ENCODE measurements around the gene MEGF6.

MEGF6 gene

DNA sequence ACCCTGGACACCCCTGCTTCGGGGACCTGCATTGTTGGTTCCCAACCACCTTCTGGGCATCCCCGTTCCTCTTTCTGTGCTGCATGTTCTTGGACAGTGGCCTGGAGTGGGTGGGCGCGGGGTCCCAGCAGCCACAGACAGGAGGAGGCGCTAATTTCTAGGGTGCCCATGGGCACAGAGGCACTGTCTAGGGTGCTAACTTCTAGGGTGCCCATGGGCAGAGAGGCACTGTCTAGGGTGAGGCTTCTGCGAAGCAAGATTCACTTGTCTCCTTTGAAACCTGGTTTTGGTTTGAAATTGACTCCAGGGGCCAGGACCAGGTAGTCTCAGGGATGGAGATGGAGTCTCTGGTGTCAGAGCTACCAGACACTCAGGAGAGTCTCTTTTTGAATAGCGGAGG is 815 bp upstream of the MEGF6 start:
- H3K27ac Mint-ChIP-seq = no peak overlapping the region
- H3K36me3 Mint-ChIP-seq (ENCODE audit: low read depth) = no peaks in the 10 kb centered on the region
- H3K27me3 Mint-ChIP-seq (ENCODE audit: low read depth) = peaks cover 28% of the 10 kb centered on the region
- H3K9me3 Mint-ChIP-seq = no peaks in the 10 kb centered on the region
- H3K4me1 Mint-ChIP-seq (ENCODE audit: low read depth) = no peaks in the 10 kb centered on the region
- DNase-seq (ENCODE audit: low spot score) = no peak
- peak overlapping the region; percentile 32 for H3K4me3 Mint-ChIP-seq

DNA sequence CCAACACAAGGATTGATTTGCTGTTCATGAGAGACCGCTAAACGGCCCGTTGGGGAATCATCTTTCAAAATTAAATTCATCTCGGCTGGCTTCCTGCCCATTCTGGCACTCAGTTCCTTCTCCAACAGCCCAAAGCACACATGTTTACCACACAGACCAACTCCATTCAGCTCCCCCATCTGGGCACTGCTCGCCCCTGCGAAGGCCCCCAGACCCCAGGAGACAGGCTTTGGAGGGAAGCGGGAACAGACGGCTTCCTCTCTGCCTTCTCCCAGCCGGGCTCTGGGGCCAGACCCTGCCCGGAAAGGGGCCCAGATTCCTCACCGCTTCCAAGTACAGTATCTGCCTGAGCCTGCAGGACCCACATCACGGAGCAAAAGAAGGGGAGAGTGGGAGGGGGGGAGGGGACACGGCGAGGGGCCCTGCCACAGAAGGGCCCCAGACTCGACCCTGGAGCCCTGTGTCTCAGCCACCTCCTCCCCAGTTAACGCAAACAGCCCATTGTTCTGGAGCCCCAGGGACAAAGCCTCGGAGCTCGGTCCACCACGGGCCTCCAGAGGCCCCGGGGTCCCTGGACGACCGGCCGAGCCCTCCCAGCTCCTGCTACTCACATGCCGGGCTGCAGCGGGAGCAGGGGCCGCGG is 660 bp downstream of the MEGF6 start:
- Mint-ChIP-seq H3K4me3 (no peak overlapping the region), H3K27me3 (ENCODE audit: low read depth) (peaks cover 28% of the 10 kb centered on the region), H3K36me3 (ENCODE audit: low read depth) (no peaks in the 10 kb centered on the region), H3K9me3 (no peaks in the 10 kb centered on the region), H3K27ac (no peak overlapping the region), H3K4me1 (ENCODE audit: low read depth) (no peaks in the 10 kb centered on the region)
- no peak for DNase-seq (ENCODE audit: low spot score)

- H3K27ac Mint-ChIP-seq = no peak overlapping the region
- no peak for DNase-seq (ENCODE audit: low spot score)
- H3K36me3 Mint-ChIP-seq (ENCODE audit: low read depth) = no peaks in the 10 kb centered on the region
- H3K4me3 Mint-ChIP-seq = no peak overlapping the region
- H3K9me3 Mint-ChIP-seq = no peaks in the 10 kb centered on the region
- peaks cover 27% of the 10 kb centered on the region for H3K27me3 Mint-ChIP-seq (ENCODE audit: low read depth)
- no peaks in the 10 kb centered on the region for H3K4me1 Mint-ChIP-seq (ENCODE audit: low read depth)
Observed at GRCh38 chr1:3609769-3610526, 1.4 kb downstream of the MEGF6 start.

- no peak for DNase-seq (ENCODE audit: low spot score)
- Mint-ChIP-seq H3K27me3 (ENCODE audit: low read depth) (peaks cover 21% of the 10 kb centered on the region), H3K4me3 (no peak overlapping the region), H3K9me3 (no peaks in the 10 kb centered on the region), H3K36me3 (ENCODE audit: low read depth) (no peaks in the 10 kb centered on the region), H3K4me1 (ENCODE audit: low read depth) (no peaks in the 10 kb centered on the region), H3K27ac (no peak overlapping the region)
Observed at GRCh38 chr1:3609016-3609768, 2.1 kb downstream of the MEGF6 start.

DNA sequence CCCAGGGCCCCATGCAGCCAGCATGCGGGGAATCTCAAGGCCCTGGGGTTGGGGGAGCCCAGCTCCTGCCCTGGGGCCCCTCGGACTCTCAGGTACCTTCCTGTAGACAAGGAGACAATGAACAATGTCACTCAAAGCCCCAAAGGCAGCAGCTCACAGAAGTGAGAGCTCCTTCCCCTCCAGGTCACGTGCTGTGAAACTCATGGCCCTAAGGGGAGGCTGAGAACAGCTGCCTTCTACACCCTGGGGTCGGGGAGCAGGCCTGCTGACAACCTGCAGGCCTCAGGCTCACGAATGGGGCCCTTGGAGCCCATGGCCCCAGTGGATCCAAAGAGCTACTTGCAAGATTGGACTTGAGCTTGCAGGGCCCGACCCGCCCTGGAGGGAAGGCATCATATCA is 3.2 kb downstream of the MEGF6 start:
- Mint-ChIP-seq H3K27ac (no peak overlapping the region), H3K4me3 (no peak overlapping the region), H3K9me3 (no peaks in the 10 kb centered on the region), H3K4me1 (ENCODE audit: low read depth) (no peaks in the 10 kb centered on the region), H3K27me3 (ENCODE audit: low read depth) (peaks cover 16% of the 10 kb centered on the region), H3K36me3 (ENCODE audit: low read depth) (no peaks in the 10 kb centered on the region)
- DNase-seq (ENCODE audit: low spot score) = no peak

DNA sequence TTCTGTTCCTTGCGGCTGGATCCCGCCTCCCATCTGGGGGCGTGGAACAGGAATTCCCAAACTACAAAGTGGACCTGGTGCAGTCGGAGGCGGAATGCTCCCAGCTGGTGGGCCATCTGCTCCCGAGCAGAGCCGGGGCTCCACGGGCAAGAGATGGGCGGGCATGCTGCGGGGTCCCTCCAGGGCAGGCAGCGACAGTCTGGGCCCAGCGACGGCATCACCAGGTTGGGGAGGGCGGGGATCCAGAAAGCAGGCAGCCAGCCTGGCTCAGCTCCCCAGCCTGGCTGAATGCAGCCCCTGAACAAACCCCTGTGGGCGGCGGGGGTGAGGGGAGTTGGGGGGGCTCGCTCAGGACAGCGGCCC is 3.6 kb downstream of the MEGF6 start:
- Mint-ChIP-seq H3K27ac (no peak overlapping the region), H3K36me3 (ENCODE audit: low read depth) (no peaks in the 10 kb centered on the region), H3K27me3 (ENCODE audit: low read depth) (peaks cover 16% of the 10 kb centered on the region), H3K4me1 (ENCODE audit: low read depth) (no peaks in the 10 kb centered on the region), H3K9me3 (no peaks in the 10 kb centered on the region), H3K4me3 (no peak overlapping the region)
- no peak for DNase-seq (ENCODE audit: low spot score)

DNA sequence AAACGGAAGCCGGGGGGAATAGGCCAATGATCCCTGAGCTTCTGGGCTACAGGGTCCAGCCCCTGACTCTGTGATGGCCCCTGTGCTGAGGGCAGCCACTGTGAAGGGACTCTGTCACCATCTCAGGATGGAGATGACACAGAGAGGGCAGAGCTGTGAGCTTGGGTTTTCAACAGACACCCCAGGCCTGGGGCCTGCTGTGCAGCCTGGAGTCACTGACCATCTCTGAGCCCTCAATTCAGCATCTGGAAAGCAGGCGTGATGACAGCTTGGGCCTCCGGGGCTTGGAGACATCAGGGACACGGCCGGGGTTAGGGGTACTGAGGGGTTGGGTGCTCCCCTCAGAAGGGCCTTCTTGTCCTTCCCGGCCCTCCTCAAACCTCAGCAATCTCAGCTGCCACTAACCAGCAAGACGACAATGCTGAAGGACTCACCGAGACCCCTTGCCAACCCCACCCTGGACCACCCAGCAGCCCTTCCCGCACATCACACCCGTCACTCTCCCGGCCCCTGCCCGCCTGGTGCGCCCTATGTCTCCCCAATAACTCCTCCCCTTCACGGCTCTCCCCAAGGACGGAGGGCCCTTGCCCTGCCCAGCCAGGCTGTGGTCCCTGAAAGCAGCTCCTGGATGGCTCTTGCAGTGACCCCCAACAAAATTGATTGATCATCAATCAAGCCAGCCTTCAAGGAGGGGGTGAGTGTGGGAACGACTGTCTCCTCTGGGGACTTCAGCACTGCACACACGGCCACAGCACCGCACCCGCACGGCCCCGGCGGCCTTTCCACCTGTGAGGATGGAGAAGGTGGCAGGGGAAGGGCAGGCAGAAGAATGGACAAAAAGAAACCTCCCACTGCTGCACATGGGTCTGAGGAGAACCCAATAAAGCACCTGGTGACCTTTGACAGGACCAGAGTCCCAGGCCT is 4.3 kb downstream of the MEGF6 start:
- H3K9me3 Mint-ChIP-seq = no peaks in the 10 kb centered on the region
- no peak overlapping the region for H3K4me3 Mint-ChIP-seq

DNA sequence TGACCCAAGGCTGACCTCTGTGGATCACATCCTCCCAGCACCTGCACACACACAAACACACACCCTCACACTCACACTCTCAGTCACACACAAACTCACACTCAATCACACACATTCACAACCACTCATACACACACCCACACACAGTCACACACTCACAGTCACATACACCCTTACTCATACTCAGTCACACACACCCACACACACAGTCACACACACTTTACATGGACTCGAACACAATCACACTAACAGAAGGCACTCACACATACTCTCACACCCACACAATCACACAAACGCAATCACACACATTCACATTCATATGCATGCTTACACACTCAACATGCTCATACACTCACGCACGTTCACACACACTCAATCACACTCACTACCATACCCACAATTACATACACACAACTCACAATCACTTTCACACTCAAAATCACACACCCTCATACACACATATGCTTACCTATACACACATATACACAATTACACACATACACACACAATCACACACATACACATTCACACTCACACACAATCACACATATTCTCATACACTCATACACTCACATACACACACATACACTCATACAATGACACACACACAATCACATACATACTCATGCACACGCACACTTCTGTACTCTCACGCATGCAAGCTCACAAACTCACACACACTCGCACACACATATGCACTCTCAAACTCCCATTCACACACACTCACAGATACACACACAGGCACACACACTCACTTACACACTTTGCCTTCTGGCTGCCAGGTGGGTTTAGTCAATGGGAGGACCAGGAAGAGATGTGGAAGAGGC is 6.1 kb downstream of the MEGF6 start:
- H3K9me3 Mint-ChIP-seq = no peaks in the 10 kb centered on the region
- no peak for DNase-seq (ENCODE audit: low spot score)
- H3K27me3 Mint-ChIP-seq (ENCODE audit: low read depth) = peaks cover 4% of the 10 kb centered on the region
- no peak overlapping the region for H3K4me3 Mint-ChIP-seq
- no peak overlapping the region for H3K27ac Mint-ChIP-seq
- no peaks in the 10 kb centered on the region for H3K4me1 Mint-ChIP-seq (ENCODE audit: low read depth)
- no peaks in the 10 kb centered on the region for H3K36me3 Mint-ChIP-seq (ENCODE audit: low read depth)

More for the DNA sequence above, 4.3 kb downstream of the MEGF6 start:
- no peaks in the 10 kb centered on the region for H3K4me1 Mint-ChIP-seq (ENCODE audit: low read depth)
- no peak for DNase-seq (ENCODE audit: low spot score)
- H3K27ac Mint-ChIP-seq = no peak overlapping the region
- no peaks in the 10 kb centered on the region for H3K36me3 Mint-ChIP-seq (ENCODE audit: low read depth)
- H3K27me3 Mint-ChIP-seq (ENCODE audit: low read depth) = peaks cover 12% of the 10 kb centered on the region

DNA sequence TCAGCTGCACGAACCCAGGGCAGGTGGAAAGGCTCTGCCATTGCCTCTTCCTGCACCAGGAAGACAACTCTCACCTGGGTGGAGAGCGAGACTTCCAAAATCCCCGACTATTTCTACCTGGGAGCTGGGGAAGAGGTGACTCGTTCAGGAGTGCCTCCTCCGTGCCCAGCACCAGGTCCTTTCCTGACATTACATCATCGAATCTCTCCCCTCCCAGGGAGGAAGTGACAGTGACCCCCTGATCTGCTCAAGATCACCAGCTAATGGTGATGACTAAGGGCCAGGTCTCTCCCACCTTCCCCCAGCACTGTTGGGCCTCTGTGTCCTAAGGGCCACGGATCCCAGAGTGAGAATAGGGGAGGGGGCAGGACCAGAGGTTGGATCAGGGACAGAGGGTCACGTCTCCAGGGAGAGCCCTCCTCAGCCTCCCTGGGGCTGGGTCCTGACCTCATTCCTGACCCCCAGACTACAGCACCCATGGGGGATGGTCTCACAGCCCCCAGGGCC is 6.8 kb downstream of the MEGF6 start:
- Mint-ChIP-seq H3K4me1 (ENCODE audit: low read depth) (no peaks in the 10 kb centered on the region), H3K36me3 (ENCODE audit: low read depth) (no peaks in the 10 kb centered on the region), H3K9me3 (no peaks in the 10 kb centered on the region), H3K27me3 (ENCODE audit: low read depth) (peaks cover 4% of the 10 kb centered on the region), H3K4me3 (no peak overlapping the region), H3K27ac (no peak overlapping the region)
- DNase-seq (ENCODE audit: low spot score) = no peak

DNA sequence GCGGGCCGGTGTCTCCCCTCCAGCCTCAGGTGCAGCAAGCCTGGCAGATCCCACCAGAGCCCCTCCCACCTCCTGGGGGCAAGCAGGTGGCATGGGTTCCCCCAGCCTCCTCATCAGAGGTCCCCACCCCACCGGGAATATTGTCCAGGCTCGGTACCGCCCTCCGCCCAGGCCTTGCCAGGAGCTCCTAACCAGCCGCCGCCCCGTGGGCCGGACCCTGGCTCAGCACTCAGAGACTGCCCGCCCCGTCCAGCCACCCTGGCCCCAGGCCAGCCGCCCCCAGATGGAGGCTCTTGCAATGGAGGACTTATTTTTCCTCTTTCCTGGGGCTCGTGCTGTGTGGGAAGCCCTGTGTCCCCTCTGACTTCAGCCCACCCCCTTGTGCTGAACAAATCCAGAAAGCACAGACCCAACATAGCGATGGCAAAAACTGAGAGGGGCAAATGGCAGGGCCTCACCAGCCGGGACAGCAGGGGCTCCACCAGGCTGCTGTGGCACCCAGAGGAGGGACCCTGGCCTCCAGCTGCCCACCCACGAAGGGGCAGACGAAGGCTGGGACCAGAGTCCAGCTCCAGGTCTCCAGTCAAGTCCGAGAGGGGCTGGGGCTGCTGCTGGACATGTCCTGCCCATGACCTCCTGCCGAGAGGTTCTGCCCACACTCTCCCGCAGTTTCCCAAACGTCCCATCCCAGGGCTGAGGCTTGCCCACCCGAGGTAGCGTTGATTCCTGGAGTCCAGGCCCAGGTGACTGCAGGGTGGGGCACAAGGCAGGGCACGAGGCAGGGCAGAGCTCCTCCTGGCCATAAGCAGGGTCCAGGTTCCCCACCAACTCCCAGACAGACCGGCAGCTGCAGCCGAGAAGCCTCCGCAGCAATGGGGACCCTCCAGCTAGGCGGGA is 7.5 kb downstream of the MEGF6 start:
- H3K36me3 Mint-ChIP-seq (ENCODE audit: low read depth) = no peaks in the 10 kb centered on the region
- peaks cover 1% of the 10 kb centered on the region for H3K27me3 Mint-ChIP-seq (ENCODE audit: low read depth)
- H3K4me1 Mint-ChIP-seq (ENCODE audit: low read depth) = no peaks in the 10 kb centered on the region
- H3K27ac Mint-ChIP-seq = no peak overlapping the region
- no peak for DNase-seq (ENCODE audit: low spot score)
- no peak overlapping the region for H3K4me3 Mint-ChIP-seq
- no peaks in the 10 kb centered on the region for H3K9me3 Mint-ChIP-seq

GRCh38 chr1:3603156-3603555 is 8.2 kb downstream of the MEGF6 start:
- H3K27ac Mint-ChIP-seq = no peak overlapping the region
- no peaks in the 10 kb centered on the region for H3K36me3 Mint-ChIP-seq (ENCODE audit: low read depth)
- no peaks in the 10 kb centered on the region for H3K4me1 Mint-ChIP-seq (ENCODE audit: low read depth)
- no peak for DNase-seq (ENCODE audit: low spot score)
- peaks cover 1% of the 10 kb centered on the region for H3K27me3 Mint-ChIP-seq (ENCODE audit: low read depth)
- no peak overlapping the region for H3K4me3 Mint-ChIP-seq
- no peaks in the 10 kb centered on the region for H3K9me3 Mint-ChIP-seq

DNA sequence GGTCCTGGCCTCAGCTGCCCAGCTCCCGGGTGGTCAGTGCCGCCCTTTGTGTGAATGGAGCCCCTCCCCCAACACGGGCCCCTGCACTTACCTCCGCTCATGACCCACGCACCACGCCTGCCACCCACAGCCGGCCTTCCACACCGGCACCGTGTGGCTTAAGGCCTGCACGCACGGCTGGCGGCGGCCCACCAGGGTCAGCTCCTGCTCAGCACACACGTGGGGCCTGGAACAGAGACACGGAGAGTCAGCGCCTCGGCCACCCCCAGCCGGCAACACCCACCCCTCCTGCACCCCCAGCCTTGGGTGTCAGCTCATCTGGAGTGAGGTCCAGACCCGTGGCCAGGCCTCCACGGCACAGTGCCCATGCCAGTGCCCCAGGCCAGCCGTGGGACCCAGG is 8.9 kb downstream of the MEGF6 start:
- Mint-ChIP-seq H3K27me3 (ENCODE audit: low read depth) (peaks cover 4% of the 10 kb centered on the region), H3K9me3 (no peaks in the 10 kb centered on the region), H3K4me1 (ENCODE audit: low read depth) (peaks cover 6% of the 10 kb centered on the region), H3K4me3 (no peak overlapping the region), H3K27ac (no peak overlapping the region), H3K36me3 (ENCODE audit: low read depth) (no peaks in the 10 kb centered on the region)
- DNase-seq (ENCODE audit: low spot score) = no peak
